ENCODE measurements around the gene FLNC.

FLNC gene

GRCh38 chr7:128830231-128831177 is at the start of gene FLNC:
Gene FLNC, plus strand, starts transcription at chr7:128830406. Its CDS starts 232 bp downstream, at chr7:128830638.
- peak within 1 kb of the TSS; percentile 57; the same call in 1 of the 2 replicates for H3K27ac ChIP-seq
- TF ChIP-seq CTCF (conservative IDR thresholded peaks at IDR 0.05): no peak

- H3K27ac ChIP-seq: no peak overlapping the region
- no peak for TF ChIP-seq CTCF (conservative IDR thresholded peaks at IDR 0.05)
Observed at GRCh38 chr7:128781126-128781525, 49.1 kb upstream of the FLNC start.

GRCh38 chr7:128781851-128782250 is 48.4 kb upstream of the FLNC start:
- TF ChIP-seq CTCF (conservative IDR thresholded peaks at IDR 0.05): no peak
- no peak overlapping the region for H3K27ac ChIP-seq

GRCh38 chr7:128783143-128783861 is 46.9 kb upstream of the FLNC start:
- no peak for TF ChIP-seq CTCF (conservative IDR thresholded peaks at IDR 0.05)
- no peak overlapping the region for H3K27ac ChIP-seq

- TF ChIP-seq CTCF (conservative IDR thresholded peaks at IDR 0.05): no peak
Observed at GRCh38 chr7:128785738-128786137, 44.5 kb upstream of the FLNC start.

GRCh38 chr7:128788446-128789412 is 41.5 kb upstream of the FLNC start:
- no peak for TF ChIP-seq CTCF (conservative IDR thresholded peaks at IDR 0.05)
- no peak overlapping the region for H3K27ac ChIP-seq

More at GRCh38 chr7:128785738-128786137, 44.5 kb upstream of the FLNC start:
- 0 out of 2 replicates have a peak overlapping the region, but pooled peaks have one; percentile 4 for H3K27ac ChIP-seq

All from VCaP (cell line).